ENCODE results near the gene MESP2.

MESP2 gene

DNA sequence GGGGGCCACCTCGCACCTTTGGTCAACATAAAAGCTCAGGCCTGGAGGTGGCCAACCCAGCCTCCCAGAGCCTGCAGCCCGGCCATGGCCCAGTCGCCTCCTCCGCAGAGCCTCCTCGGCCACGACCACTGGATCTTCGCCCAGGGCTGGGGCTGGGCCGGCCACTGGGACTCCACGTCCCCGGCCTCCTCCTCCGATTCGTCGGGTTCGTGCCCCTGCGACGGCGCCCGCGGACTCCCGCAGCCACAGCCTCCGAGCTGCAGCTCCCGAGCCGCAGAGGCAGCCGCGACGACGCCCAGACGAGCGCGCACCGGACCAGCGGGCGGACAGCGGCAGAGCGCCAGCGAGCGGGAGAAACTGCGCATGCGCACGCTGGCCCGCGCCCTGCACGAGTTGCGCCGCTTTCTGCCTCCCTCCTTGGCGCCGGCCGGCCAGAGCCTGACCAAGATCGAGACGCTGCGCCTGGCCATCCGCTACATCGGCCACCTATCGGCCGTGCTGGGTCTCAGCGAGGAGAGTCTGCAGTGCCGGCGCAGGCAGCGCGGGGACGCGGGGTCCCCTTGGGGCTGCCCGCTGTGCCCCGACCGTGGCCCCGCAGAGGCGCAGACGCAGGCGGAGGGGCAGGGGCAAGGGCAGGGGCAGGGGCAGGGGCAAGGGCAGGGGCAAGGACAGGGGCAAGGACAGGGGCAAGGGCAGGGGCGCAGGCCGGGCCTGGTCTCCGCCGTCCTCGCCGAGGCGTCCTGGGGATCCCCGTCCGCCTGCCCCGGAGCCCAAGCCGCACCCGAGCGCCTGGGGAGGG is at the start of gene MESP2:
MESP2 (plus strand) TSS at position 59 of the 799 bp plus-strand sequence; CDS start at position 85, 26 bp downstream.
- DNase-seq, result peak; percentile 11 to 19

- DNase-seq, result no peak
Observed at GRCh38 chr15:89728254-89728653, 47.9 kb upstream of the MESP2 start.

- DNase-seq, result no peak
Observed at GRCh38 chr15:89731275-89731674, 44.9 kb upstream of the MESP2 start.

DNA sequence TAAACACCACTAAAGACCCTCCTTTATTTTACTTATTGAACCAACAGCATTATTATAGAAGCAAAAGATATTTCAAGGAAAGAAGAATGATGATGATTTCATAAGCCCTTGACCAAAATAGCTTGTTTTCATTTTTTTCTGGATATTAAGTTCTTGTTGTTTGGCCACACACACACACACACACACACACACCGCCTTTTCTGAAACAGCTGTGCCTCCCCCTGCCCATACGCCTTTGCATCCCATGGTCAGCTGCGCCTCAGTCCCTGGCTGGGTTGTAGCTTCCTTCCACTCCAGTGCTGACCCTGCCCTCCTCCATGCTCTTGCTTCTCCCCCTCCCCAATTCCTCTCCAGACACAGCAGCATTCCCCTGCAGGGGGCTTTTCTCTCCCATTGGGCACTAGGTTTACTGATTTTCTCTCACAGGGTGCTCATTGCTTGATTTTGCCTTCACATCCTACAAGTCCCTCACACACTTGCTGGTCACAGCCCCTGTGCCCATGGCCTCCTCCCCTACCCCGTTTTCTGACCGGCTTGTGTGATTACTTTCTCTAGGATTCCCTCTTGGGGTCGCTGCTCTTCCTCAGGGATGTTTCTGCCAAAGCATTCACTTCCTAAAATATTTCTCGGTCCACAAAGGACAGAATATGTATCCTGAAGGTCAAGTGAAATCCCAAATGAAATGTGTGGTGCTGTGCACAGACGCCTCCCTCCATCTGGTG is 43.5 kb upstream of the MESP2 start:
- no peak for DNase-seq

DNA sequence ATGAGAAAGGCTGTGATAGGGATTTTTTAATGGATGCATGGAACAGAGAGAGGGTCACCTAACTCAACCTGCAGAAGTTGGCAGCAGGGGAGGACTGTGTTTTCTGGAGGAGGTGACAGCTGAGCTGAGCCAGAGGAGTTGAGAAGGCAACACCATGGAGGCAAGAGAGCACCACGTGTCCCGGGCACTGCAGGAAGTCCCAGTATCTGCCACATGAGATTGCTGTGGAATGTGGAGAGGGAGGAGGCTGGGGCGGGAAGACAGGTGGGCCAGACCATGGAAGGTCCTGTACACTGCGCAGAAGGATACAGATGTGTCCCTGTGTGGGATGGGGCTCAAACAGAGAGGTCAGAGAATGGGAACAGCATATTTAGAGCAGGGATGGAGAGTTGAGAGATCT is 40.4 kb upstream of the MESP2 start:
- no peak for DNase-seq

- peak; percentile 74 to 84 for DNase-seq
Observed at GRCh38 chr15:89740137-89740536, 36.0 kb upstream of the MESP2 start.

- no peak for DNase-seq
Observed at GRCh38 chr15:89743011-89743410, 33.1 kb upstream of the MESP2 start.

GRCh38 chr15:89743594-89743993 is 32.5 kb upstream of the MESP2 start:
- no peak for DNase-seq

DNA sequence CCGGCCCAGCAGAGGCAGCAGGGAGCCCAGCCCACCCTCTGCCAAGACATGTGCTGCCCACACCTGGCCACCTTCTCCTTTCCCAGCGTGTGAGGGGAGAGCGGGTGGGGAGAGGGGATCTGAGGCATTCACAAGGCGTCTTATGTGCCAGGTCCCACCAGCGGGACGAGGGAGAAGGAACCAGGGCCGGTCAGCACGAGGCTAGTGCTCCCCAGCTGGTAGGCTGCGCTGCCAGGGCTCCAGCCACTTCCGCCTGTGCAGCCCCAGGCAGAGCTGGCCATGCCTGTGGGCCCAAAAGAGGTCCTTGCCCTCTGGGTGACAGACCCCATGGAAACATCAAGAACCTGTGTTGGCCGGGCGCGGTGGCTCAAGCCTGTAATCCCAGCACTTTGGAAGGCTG is 31.0 kb upstream of the MESP2 start:
- DNase-seq, result no peak

- DNase-seq, result no peak
Observed at GRCh38 chr15:89745768-89746167, 30.4 kb upstream of the MESP2 start.

- DNase-seq, result no peak
Observed at GRCh38 chr15:89746386-89746780, 29.7 kb upstream of the MESP2 start.

DNA sequence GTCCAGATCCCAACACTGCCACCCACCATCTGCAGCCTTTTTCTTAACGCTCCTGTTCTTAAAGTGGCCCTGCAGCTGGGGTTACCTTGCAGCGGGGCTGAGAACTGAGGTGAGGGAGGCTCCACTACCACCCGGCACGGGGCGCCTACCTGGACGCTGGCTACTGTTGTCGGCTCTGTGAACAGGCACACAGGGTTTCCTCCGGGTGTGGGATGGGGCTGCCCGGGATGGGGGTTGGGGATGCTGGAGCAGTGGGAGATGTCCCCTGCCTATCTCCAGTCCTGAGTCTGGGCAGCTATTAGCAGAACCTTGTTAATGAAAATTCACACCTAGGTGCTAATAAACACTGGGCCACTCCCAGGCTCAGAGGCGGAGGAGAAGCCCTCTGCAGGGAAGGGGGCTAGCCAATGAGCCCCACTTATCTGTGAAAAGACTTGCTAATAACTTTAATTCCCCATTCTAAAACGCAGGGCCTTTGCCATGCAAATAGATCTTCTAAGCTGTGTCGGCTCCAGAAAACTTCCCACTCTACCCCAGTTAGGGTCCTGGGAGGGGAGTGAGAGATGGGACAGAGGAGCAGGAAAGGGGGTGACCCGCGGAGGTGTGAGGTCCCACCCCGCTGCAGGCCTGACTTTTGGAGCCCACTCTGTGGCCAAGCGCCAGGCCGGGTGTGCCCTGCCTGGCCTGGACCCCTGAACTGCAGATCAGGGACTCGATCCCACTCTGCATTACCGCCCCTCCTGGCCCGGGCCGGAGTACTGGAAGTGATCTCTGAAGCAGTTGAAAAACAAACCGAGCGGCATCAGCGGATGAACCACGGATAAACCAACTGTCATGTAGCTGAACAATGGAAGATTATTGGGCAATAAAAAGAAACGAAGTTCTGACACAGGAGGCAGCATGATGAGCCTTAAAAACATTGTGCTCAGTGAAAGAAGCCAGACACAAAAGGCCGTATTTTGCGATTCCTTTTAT is 28.1 kb upstream of the MESP2 start:
- DNase-seq, result no peak

GRCh38 chr15:89749054-89749453 is 27.1 kb upstream of the MESP2 start:
- no peak for DNase-seq

GRCh38 chr15:89749526-89749925 is 26.6 kb upstream of the MESP2 start:
- no peak for DNase-seq

DNA sequence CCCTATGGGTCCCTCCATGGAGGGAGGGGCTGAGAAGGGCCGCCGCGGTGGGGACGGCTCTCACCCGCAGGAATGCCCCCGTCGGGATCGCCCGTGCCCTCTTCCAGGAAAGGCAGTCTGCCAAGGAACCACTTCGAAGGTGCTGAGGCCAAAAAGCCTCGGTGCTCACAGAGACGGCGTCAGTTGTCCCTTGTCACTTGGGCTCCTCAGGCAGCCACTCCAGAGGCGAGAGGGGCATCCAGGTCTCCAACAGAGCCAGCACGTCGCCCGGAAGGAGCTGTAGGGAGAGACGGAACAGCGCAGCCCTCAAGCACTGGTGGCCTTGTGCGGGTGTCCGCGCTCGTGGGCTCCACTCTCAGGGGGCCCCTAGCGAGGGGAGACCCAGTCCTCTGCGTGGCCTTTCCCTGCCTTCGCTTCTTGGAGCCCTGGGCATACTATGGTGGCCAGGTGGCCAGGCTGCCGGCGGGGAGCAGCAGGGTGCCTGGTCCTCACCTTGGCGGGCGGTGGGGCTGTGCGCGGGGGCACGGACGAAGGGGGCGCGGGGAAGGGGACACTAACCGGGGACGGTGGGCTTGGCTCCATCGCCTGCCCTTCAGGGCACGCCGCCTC is 26.1 kb upstream of the MESP2 start:
- DNase-seq, result no peak

DNA sequence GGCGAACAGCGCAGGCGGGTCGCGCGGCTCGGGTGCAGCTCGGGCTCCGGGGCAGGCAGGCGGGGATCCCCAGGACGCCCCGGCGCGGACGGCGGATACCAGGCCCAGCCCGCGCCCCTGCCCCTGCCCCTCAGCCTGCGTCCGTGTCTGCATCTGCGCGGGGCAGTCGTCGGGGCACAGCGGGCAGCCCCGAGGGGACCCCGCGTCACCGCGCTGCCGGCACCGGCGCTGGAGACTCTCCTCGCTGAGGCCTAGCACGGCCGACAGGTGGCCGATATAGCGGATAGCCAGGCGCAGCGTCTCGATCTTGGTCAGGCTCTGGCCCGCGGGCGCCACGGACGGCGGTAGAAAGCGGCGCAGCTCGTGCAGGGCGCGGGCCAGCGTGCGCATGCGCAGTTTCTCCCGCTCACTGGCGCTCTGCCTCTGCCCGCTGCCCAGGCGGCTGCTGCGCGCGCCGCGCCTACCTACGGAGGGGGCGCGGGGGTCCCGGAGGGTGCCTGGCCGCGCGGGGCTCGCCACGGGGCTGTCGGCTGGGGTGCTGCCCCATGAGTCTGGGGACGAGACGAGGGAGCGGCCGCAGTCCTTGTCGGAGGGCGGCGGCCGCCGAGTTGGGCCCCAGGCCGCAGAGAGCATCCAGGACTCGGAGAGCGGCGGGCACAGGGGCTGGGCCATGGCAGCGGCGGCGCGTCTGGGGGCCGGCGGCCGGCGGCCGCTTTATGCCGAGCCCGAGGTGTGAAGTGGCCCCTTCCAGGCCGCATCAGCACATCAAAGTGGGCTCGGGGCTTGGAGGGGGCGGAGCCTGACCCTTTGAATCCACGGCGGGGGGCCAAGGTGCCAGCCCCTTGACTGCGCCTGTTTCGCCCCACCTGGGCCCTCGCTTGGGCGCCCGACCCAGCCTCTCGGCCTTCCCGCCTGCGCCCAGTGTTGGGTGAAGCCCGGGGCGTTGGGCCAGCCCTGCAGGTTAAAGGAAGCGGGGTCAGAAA is 25.3 kb upstream of the MESP2 start, which contains the start of gene MESP1:
MESP1 (minus strand) TSS at position 690 of the 983 bp plus-strand sequence; CDS start at position 672, 18 bp downstream.
- DNase-seq, result peak; percentile 71 to 83

GRCh38 chr15:89751748-89752147 is 24.4 kb upstream of the MESP2 start:
- no peak for DNase-seq

DNA sequence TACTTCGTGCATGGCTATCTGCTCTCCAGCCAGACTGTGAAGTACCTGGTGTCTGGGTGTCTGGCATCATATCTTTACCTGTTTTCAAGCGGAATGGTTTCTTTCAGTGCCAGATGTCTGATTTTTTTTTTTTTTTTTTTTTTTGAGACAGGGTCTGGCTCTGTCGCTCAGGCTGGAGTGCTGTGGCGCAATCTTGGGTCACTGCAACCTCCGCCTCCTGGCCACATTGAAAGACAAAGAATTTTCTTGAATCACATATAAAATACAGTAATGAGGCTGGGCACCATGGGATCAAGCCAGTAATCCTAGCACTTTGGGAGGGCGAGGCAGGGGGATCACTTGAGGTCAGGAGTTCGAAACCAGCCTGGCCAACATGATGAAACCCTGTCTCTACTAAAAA is 22.3 kb upstream of the MESP2 start:
- no peak for DNase-seq

- no peak for DNase-seq
Observed at GRCh38 chr15:89754361-89755154, 21.6 kb upstream of the MESP2 start.

- DNase-seq, result no peak
Observed at GRCh38 chr15:89755701-89756100, 20.4 kb upstream of the MESP2 start.
